WTC11 (cell line): ENCODE data around the gene CHST13. TPM values are rescaled to one million over a fixed set of nuclear protein-coding genes. Genes with fewer than 3 reads are reported as not detected.

Experiments used
- ATAC-seq: fragments of 200-7000 bp; cut with Tn5 transposase; 2 replicates; pipeline ENCODE4 v1.10.0; 2021; ENCODE audit warnings: mild to moderate bottlenecking, moderate library complexity
- CTCF ChIA-PET: fragments of 300-600 bp; sonication (Branson Sonifier 250); formaldehyde crosslinking; loops from one replicate; lab custom pipeline; 2021; ENCODE audit warnings: antibody characterized with exemption; lab: Charles Lee
- POLR2A ChIA-PET: fragments of 350-600 bp; sonication (Branson Sonifier 250); formaldehyde crosslinking; loops from one replicate; lab custom pipeline; 2021; ENCODE audit warnings: antibody characterized with exemption; lab: Charles Lee
- DNase-seq: peaks from one replicate; pipeline ENCODE4 v3.0.0; 2021; ENCODE audit warnings: low spot score
- H3K27ac Mint-ChIP-seq: 2 replicates; pipeline ENCODE4 v1.8.0; 2021; ENCODE audit warnings: mixed read lengths
- H3K27me3 Mint-ChIP-seq: 2 replicates; pipeline ENCODE4 v1.8.0; 2021; ENCODE audit warnings: low read depth, mild to moderate bottlenecking, moderate library complexity, mixed read lengths
- H3K36me3 Mint-ChIP-seq: 2 replicates; pipeline ENCODE4 v1.8.0; 2021; ENCODE audit warnings: mixed read lengths
- H3K4me1 Mint-ChIP-seq: 2 replicates; pipeline ENCODE4 v1.8.0; 2022; ENCODE audit warnings: mixed read lengths
- H3K4me3 Mint-ChIP-seq: 2 replicates; pipeline ENCODE4 v1.8.0; 2021; ENCODE audit warnings: mild to moderate bottlenecking, moderate library complexity, mixed read lengths
- H3K9me3 Mint-ChIP-seq: 2 replicates; pipeline ENCODE4 v1.8.0; 2021; ENCODE audit warnings: mixed read lengths
- E2F1 ChIP-seq: sonication (generic); formaldehyde crosslinking; IDR thresholded peaks from 2 replicates; pipeline ENCODE4 v1.8.0; 2022; ENCODE audit warnings: mild to moderate bottlenecking, missing genetic modification reagents
- E2F4 ChIP-seq: sonication (generic); formaldehyde crosslinking; IDR thresholded peaks from 2 replicates; pipeline ENCODE4 v1.8.1; 2022; ENCODE audit warnings: low read depth, mild to moderate bottlenecking, moderate library complexity, missing genetic modification reagents, borderline replicate concordance
- ELF4 ChIP-seq: sonication (generic); formaldehyde crosslinking; IDR thresholded peaks from 2 replicates; pipeline ENCODE4 v1.8.1; 2022; ENCODE audit warnings: low read depth, mild to moderate bottlenecking, moderate library complexity, missing genetic modification reagents
- GABPB1 ChIP-seq: sonication (generic); formaldehyde crosslinking; IDR thresholded peaks from 2 replicates; pipeline ENCODE4 v1.8.1; 2023; ENCODE audit warnings: mild to moderate bottlenecking, missing genetic modification reagents
- HMGA2 ChIP-seq: fragments of 250-450 bp; sonication (Bioruptor Pico); IDR thresholded peaks from 2 replicates; pipeline ENCODE4 v1.4.0; 2021; ENCODE audit warnings: mild to moderate bottlenecking, moderate library complexity
- KAT7 ChIP-seq: sonication (generic); formaldehyde crosslinking; IDR thresholded peaks from 2 replicates; pipeline ENCODE4 v1.8.1; 2023; ENCODE audit warnings: missing genetic modification reagents, mild to moderate bottlenecking, borderline replicate concordance
- NFATC4 ChIP-seq: fragments of 250-450 bp; sonication (Bioruptor Pico); IDR thresholded peaks from 2 replicates; pipeline ENCODE4 v1.9.0; 2021; ENCODE audit warnings: mild to moderate bottlenecking
- NFYB ChIP-seq: sonication (generic); formaldehyde crosslinking; conservative IDR thresholded peaks from 2 replicates; pipeline ENCODE4 v1.8.0; 2022; ENCODE audit warnings: low read depth, missing genetic modification reagents
- PRDM15 ChIP-seq: sonication (generic); formaldehyde crosslinking; IDR thresholded peaks from 2 replicates; pipeline ENCODE4 v1.8.0; 2022; ENCODE audit warnings: missing genetic modification reagents
- PRRX2 ChIP-seq: fragments of 250-450 bp; sonication (Bioruptor Pico); IDR thresholded peaks from 2 replicates; pipeline ENCODE4 v1.8.0; 2021; ENCODE audit warnings: mild to moderate bottlenecking
- SOX15 ChIP-seq: fragments of 250-450 bp; sonication (Bioruptor Pico); IDR thresholded peaks from 2 replicates; pipeline ENCODE4 v1.9.0; 2021; ENCODE audit warnings: mild to moderate bottlenecking
- SP1 ChIP-seq: sonication (generic); formaldehyde crosslinking; conservative IDR thresholded peaks from 2 replicates; pipeline ENCODE4 v1.8.1; 2022; ENCODE audit warnings: missing genetic modification reagents
- TP53 ChIP-seq: sonication (generic); formaldehyde crosslinking; IDR thresholded peaks from 2 replicates; pipeline ENCODE4 v1.8.1; 2023; ENCODE audit warnings: mild to moderate bottlenecking, missing genetic modification reagents
- USF1 ChIP-seq: sonication (generic); formaldehyde crosslinking; IDR thresholded peaks from 2 replicates; pipeline ENCODE4 v1.8.0; 2022; ENCODE audit warnings: mild to moderate bottlenecking, missing genetic modification reagents
- ZBTB43 ChIP-seq: sonication (generic); formaldehyde crosslinking; IDR thresholded peaks from 2 replicates; pipeline ENCODE4 v1.8.1; 2023; ENCODE audit warnings: mild to moderate bottlenecking, missing genetic modification reagents
- total RNA-seq: library from RNA; stranded (reverse); gene quantifications from 3 replicates; pipeline ENCODE4 v1.2.3, GENCODE V29; 2021

Gene CHST13
- total RNA-seq, 1 experiment from 2014 or later = 4.1 TPM

GRCh38 chr3:126517986-126518778 lies 5.8 kb upstream of the CHST13 start:
- H3K4me1 Mint-ChIP-seq = peaks cover 5% of the 10 kb centered on the region
- ChIA-PET POLR2A (no interaction called here), CTCF (interaction anchor here (1.0 kb wide), 1 partner anchor 31 kb away, joined by 3 read pairs; no protein-coding TSS in a partner anchor)
- H3K4me3 Mint-ChIP-seq = no peak overlapping the region
- ATAC-seq (no peak), DNase-seq (no peak)
- H3K27ac Mint-ChIP-seq = no peak overlapping the region
- no peaks in the 10 kb centered on the region for H3K9me3 Mint-ChIP-seq
- H3K27me3 Mint-ChIP-seq = peaks cover 8% of the 10 kb centered on the region
- H3K36me3 Mint-ChIP-seq = no peaks in the 10 kb centered on the region
- TF ChIP-seq USF1 = no peak
- no peak for TF ChIP-seq PRDM15 (CRISPR knock-in tag)
- TF ChIP-seq SOX15 = no peak
- no peak for TF ChIP-seq KAT7 (CRISPR knock-in tag)
- no peak for TF ChIP-seq HMGA2 (CRISPR knock-in tag)
- no peak for TF ChIP-seq ZBTB43 (CRISPR knock-in tag)
- TF ChIP-seq PRRX2 (CRISPR knock-in tag) = no peak
- no peak for TF ChIP-seq TP53 (CRISPR knock-in tag)
- no peak for TF ChIP-seq E2F4
- TF ChIP-seq NFYB (CRISPR knock-in tag) = no peak
- no peak for TF ChIP-seq E2F1 (CRISPR knock-in tag)

- TF ChIP-seq NFATC4 (no peak), ELF4 (CRISPR knock-in tag) (no peak), SP1 (CRISPR knock-in tag) (no peak), GABPB1 (CRISPR knock-in tag) (no peak)
- TF ChIP-seq, all 79 proteins: peak for 0
- peaks cover 14% of the 10 kb centered on the region for H3K27me3 Mint-ChIP-seq
- ChIA-PET CTCF (interaction anchor here (1.0 kb wide), 1 partner anchor 30 kb away, joined by 3 read pairs; no protein-coding TSS in a partner anchor), POLR2A (no interaction called here)
- DNase-seq = no peak
- H3K4me3 Mint-ChIP-seq = no peak overlapping the region
- H3K4me1 Mint-ChIP-seq = peaks cover 5% of the 10 kb centered on the region
- no peaks in the 10 kb centered on the region for H3K9me3 Mint-ChIP-seq
- H3K36me3 Mint-ChIP-seq = no peaks in the 10 kb centered on the region
- ATAC-seq = no peak
- no peak overlapping the region for H3K27ac Mint-ChIP-seq
Observed at GRCh38 chr3:126518779-126519177, 5.2 kb upstream of the CHST13 start.
